ENCODE measurements around the gene NOC4L.

DNA sequence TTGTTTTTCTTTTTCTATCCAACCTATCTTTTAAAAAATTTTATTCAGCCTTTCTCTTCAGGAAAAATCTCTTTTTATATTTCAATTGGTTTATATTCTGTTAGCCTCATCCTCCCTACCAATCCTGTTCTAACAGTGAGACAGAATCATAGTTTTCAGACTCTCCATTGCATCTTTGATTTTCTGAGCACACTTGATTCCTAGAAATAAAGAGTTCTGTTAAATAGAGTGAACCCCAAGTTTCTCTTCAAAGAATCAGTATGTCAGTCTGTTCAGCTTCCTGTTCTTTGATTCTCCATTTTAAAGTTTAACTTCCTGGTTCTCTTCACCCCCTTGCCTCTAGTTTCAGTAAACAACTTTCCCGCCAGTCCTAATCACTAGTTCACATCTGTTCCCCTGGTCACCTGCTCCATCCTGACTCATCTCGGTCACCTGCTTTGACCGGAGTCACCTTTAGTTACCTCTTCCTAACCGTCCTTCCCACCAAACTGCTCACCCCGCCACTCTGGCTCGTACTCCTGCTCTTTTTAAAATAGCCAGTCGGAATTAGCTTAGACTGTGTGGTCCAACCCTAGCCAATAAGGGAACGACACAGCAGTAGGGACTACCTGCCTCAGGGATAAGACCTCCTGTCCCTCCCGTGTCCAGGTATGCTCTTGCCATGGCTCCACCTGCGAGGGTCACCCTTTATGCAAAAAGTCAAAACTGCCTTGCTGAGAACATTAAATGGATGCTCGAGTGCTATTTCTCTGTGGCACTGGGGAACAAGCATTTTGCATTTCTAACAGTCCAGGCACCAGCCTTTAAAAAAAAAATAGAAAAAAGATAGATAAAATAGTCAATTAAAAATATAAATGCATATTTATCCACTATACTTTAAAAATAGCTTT is 48.5 kb upstream of the NOC4L start:
- TF ChIP-seq, protein P1, sequence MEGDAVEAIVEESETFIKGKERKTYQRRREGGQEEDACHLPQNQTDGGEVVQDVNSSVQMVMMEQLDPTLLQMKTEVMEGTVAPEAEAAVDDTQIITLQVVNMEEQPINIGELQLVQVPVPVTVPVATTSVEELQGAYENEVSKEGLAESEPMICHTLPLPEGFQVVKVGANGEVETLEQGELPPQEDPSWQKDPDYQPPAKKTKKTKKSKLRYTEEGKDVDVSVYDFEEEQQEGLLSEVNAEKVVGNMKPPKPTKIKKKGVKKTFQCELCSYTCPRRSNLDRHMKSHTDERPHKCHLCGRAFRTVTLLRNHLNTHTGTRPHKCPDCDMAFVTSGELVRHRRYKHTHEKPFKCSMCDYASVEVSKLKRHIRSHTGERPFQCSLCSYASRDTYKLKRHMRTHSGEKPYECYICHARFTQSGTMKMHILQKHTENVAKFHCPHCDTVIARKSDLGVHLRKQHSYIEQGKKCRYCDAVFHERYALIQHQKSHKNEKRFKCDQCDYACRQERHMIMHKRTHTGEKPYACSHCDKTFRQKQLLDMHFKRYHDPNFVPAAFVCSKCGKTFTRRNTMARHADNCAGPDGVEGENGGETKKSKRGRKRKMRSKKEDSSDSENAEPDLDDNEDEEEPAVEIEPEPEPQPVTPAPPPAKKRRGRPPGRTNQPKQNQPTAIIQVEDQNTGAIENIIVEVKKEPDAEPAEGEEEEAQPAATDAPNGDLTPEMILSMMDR (IDR thresholded peaks at IDR 0.05; ENCODE audit: low read length): no peak
- TF ChIP-seq EZH2 (IDR thresholded peaks at IDR 0.05; ENCODE audit: borderline replicate concordance, low read length): no peak
